IMR-90 (cell line): Measurements from ENCODE around the gene SPAG16. TPM values are rescaled to one million over a fixed set of nuclear protein-coding genes. Genes with fewer than 3 reads are reported as not detected.

Experiments used
- ATAC-seq: fragments of 200-7000 bp; cut with Tn5 transposase; 2 replicates; pipeline ENCODE4 v1.9.1; 2020; ENCODE audit warnings: low read depth, mild to moderate bottlenecking, moderate library complexity
- BruUV-seq: library from RNA; stranded (reverse); fragments of 400-500 nt; replicated peaks from 2 replicates; lab custom pipeline; 2021; lab: Mats Ljungman, UMichigan
- CTCF ChIA-PET: fragments of 300-600 bp; formaldehyde crosslinking; extraction: SDS; loops from one replicate; lab custom pipeline; 2021; ENCODE audit warnings: antibody characterized with exemption; lab: Yijun Ruan, JAX
- POLR2A ChIA-PET: fragments of 300-600 bp; sonication (Branson Sonifier 250); formaldehyde crosslinking; loops from one replicate; lab custom pipeline; 2022; ENCODE audit warnings: antibody characterized with exemption; ENCODE audit not compliant: unreplicated experiment; lab: Charles Lee
- DNase-seq: peaks from one replicate; pipeline ENCODE4 v3.0.0; 2013
- H2AFZ ChIP-seq: replicated peaks from 2 replicates; pipeline ENCODE3; 2013; ENCODE audit warnings: low read length, mild to moderate bottlenecking; ENCODE audit not compliant: poor library complexity
- H2AK5ac ChIP-seq: 2 replicates; pipeline ENCODE4 v1.6.1; 2013; ENCODE audit warnings: low read depth, low read length, inconsistent platforms
- H2AK9ac ChIP-seq: replicated peaks from 2 replicates; pipeline ENCODE3; 2013; ENCODE audit warnings: mild to moderate bottlenecking, low read depth, low read length, moderate library complexity; ENCODE audit not compliant: poor library complexity
- H2BK120ac ChIP-seq: 2 replicates; pipeline ENCODE4 v1.6.1; 2013; ENCODE audit warnings: low read depth, low read length, inconsistent platforms
- H2BK15ac ChIP-seq: 3 replicates; pipeline ENCODE4 v1.6.1; 2013; ENCODE audit warnings: low read depth, low read length, inconsistent platforms
- H2BK20ac ChIP-seq: 2 replicates; pipeline ENCODE4 v1.6.1; 2013; ENCODE audit warnings: low read depth, mild to moderate bottlenecking, inconsistent platforms, low read length, moderate library complexity
- H2BK5ac ChIP-seq: 2 replicates; pipeline ENCODE4 v1.6.1; 2013; ENCODE audit warnings: mild to moderate bottlenecking, low read depth, low read length, inconsistent platforms; ENCODE audit not compliant: poor library complexity, severe bottlenecking
- H3K14ac ChIP-seq: replicated peaks from 2 replicates; pipeline ENCODE4 v1.6.1; 2013; ENCODE audit warnings: low read depth, low read length, inconsistent platforms
- H3K18ac ChIP-seq: 2 replicates; pipeline ENCODE4 v1.6.1; 2013; ENCODE audit warnings: low read depth, low read length, control low read depth
- H3K23ac ChIP-seq: 2 replicates; pipeline ENCODE4 v1.6.1; 2013; ENCODE audit warnings: low read depth, low read length, inconsistent platforms
- H3K27ac ChIP-seq: 2 replicates; pipeline ENCODE4 v1.5.1; 2013; ENCODE audit warnings: mild to moderate bottlenecking, control low read depth, low read length; ENCODE audit not compliant: insufficient read depth
- H3K27me3 ChIP-seq: 2 replicates; pipeline ENCODE4 v1.6.1; 2013; ENCODE audit warnings: low read length; ENCODE audit not compliant: control insufficient read depth, insufficient read depth
- H3K36me3 ChIP-seq: 2 replicates; pipeline ENCODE4 v1.6.1; 2013; ENCODE audit warnings: low read length, mixed read lengths; ENCODE audit not compliant: control insufficient read depth, insufficient read depth
- H3K4ac ChIP-seq: 2 replicates; pipeline ENCODE4 v1.6.1; 2013; ENCODE audit warnings: low read depth, low read length, inconsistent platforms
- H3K4me1 ChIP-seq: 2 replicates; pipeline ENCODE4 v1.6.1; 2013; ENCODE audit warnings: low read length, mixed read lengths; ENCODE audit not compliant: control insufficient read depth, insufficient read depth
- H3K4me2 ChIP-seq: 2 replicates; pipeline ENCODE4 v1.6.1; 2013; ENCODE audit warnings: low read depth, mild to moderate bottlenecking, control low read depth, low read length, moderate library complexity
- H3K4me3 ChIP-seq: 2 replicates; pipeline ENCODE4 v1.5.1; 2013; ENCODE audit warnings: low read depth, mild to moderate bottlenecking, control low read depth, low read length, moderate library complexity; ENCODE audit not compliant: insufficient read depth
- H3K56ac ChIP-seq: 2 replicates; pipeline ENCODE4 v1.6.1; 2013; ENCODE audit warnings: low read length, inconsistent platforms; ENCODE audit not compliant: insufficient read depth; ENCODE audit errors: extremely low read depth
- H3K79me1 ChIP-seq, 2 experiments: 2 replicates each; pipeline ENCODE4 v1.6.1; 2013; ENCODE audit warnings: low read length in 2 of 2, inconsistent platforms in 1 of 2, low read depth in 1 of 2
- H3K9ac ChIP-seq: 2 replicates; pipeline ENCODE4 v1.6.1; 2013; ENCODE audit warnings: low read depth, low read length, control low read depth
- H3K9me1 ChIP-seq: 2 replicates; pipeline ENCODE4 v1.6.1; 2013; ENCODE audit warnings: low read length, inconsistent platforms; ENCODE audit not compliant: insufficient read depth
- H3K9me3 ChIP-seq: 2 replicates; pipeline ENCODE4 v1.6.1; 2013; ENCODE audit warnings: low read length; ENCODE audit not compliant: control insufficient read depth, insufficient read depth
- H4K20me1 ChIP-seq: 2 replicates; pipeline ENCODE4 v1.6.1; 2013; ENCODE audit warnings: low read length, inconsistent platforms; ENCODE audit not compliant: insufficient read depth
- H4K5ac ChIP-seq: 2 replicates; pipeline ENCODE4 v1.6.1; 2013; ENCODE audit warnings: mild to moderate bottlenecking, low read depth, low read length, control low read depth
- H4K8ac ChIP-seq, 2 experiments: 2 replicates each; pipeline ENCODE4 v1.6.1; 2013; ENCODE audit warnings: low read depth in 2 of 2, low read length in 2 of 2, control low read depth in 1 of 2, inconsistent platforms in 1 of 2
- H4K91ac ChIP-seq: 2 replicates; pipeline ENCODE4 v1.6.1; 2013; ENCODE audit warnings: low read depth, low read length, inconsistent platforms; ENCODE audit not compliant: insufficient read depth
- BHLHE40 ChIP-seq: fragments of 150-350 bp; IDR thresholded peaks from 2 replicates; pipeline ENCODE4 v1.6.1; 2016; ENCODE audit warnings: mild to moderate bottlenecking, low read depth, low read length
- CHD1 ChIP-seq: IDR thresholded peaks from 2 replicates; pipeline ENCODE4 v1.6.1; 2012; ENCODE audit warnings: low read depth, low read length, improper control_type of control experiment
- RAD21 ChIP-seq: IDR thresholded peaks from 2 replicates; pipeline ENCODE4 v1.6.1; 2012; ENCODE audit warnings: low read length, improper control_type of control experiment
- RCOR1 ChIP-seq: IDR thresholded peaks from 2 replicates; pipeline ENCODE4 v1.6.1; 2012; ENCODE audit warnings: mild to moderate bottlenecking, low read length, improper control_type of control experiment; ENCODE audit not compliant: insufficient replicate concordance
- RFX5 ChIP-seq: IDR thresholded peaks from 2 replicates; pipeline ENCODE4 v1.8.0; 2012; ENCODE audit warnings: low read depth, mild to moderate bottlenecking, low read length, moderate library complexity
- SMC3 ChIP-seq: fragments of 150-350 bp; IDR thresholded peaks from 2 replicates; pipeline ENCODE4 v1.6.1; 2016; ENCODE audit warnings: low read depth, mild to moderate bottlenecking, antibody characterized with exemption, low read length, moderate library complexity
- WGBS, 2 experiments: methylation state at CpG; one replicate each; pipeline versions ENCODE4 v1.1.5 to v1.1.7; 2013; ENCODE audit warnings: missing lambda C conversion rate in 2 of 2; ENCODE audit not compliant: insufficient read length in 1 of 2; ENCODE audit errors: extremely low coverage in 2 of 2; 5-methylcytosine and 5-hydroxymethylcytosine counted together
- dilution Hi-C: fragments of 300-500 bp; cut with HindIII; formaldehyde crosslinking; loops from one replicate; pipeline ENCODE4 v1.14.3; 2018; ENCODE audit warnings: low sequenced_read_pairs; ENCODE audit not compliant: unreplicated experiment
- in situ Hi-C: fragments of 300-500 bp; cut with MboI; formaldehyde crosslinking; loops from 3 replicates; pipeline ENCODE4 v1.14.3; 2019; ENCODE audit warnings: low sequenced_read_pairs, inconsistent platforms, mixed read lengths
- intact Hi-C: fragments of 100-400 bp; cut with micrococcal nuclease; formaldehyde crosslinking; loops from 2 replicates; pipeline ENCODE4 v1.10.0; 2022
- polyA plus RNA-seq, 3 experiments: library from polyadenylated mRNA; depleted of rRNA; stranded (reverse); fragments of >200 nt; gene quantifications; 2 replicates each; pipeline ENCODE4 v1.2.3, GENCODE V29; 2012; ENCODE audit warnings: low replicate concordance in 1 of 3
- total RNA-seq: library from RNA; depleted of rRNA; stranded (reverse); fragments of >200 nt; gene quantifications from 2 replicates; pipeline ENCODE4 v1.2.3, GENCODE V29; 2012
- TF ChIP-seq, protein P1 (sequence below): conservative IDR thresholded peaks from 2 replicates; pipeline ENCODE4 v1.5.1; 2012; ENCODE audit warnings: mild to moderate bottlenecking, low read depth, low read length, improper control_type of control experiment

Gene SPAG16
- total and polyA plus RNA-seq, 2 of the 4 experiments (the other 2 are of a cell fraction) = 7.3 to 13.5 TPM

DNA sequence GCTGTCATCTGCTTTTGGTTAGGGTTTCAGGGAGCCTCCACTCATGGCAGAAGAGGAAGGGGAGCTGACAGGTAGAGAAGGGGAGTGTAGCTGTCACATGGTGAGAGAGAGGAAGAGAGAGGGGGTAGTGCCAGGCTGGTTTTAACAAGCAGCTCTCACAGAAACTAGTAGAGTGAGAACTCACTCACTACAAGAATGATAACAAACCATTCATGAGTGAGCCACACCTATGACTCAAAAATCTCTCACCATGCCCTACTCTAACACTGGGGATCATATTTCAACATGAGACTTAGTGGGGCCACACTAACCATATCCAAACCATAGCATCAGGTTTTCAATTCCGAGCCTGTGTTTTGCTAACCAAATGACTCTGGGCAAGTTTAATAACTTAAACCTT lies 851.7 kb downstream of the SPAG16 start:
- H2AK9ac ChIP-seq = no peak overlapping the region
- POLR2A ChIA-PET = no interaction called here
- no peak for TF ChIP-seq RAD21
- no peak for TF ChIP-seq BHLHE40
- TF ChIP-seq SMC3 = no peak
- TF ChIP-seq RCOR1 = no peak
- no peak for TF ChIP-seq CHD1
- TF ChIP-seq, protein P1, sequence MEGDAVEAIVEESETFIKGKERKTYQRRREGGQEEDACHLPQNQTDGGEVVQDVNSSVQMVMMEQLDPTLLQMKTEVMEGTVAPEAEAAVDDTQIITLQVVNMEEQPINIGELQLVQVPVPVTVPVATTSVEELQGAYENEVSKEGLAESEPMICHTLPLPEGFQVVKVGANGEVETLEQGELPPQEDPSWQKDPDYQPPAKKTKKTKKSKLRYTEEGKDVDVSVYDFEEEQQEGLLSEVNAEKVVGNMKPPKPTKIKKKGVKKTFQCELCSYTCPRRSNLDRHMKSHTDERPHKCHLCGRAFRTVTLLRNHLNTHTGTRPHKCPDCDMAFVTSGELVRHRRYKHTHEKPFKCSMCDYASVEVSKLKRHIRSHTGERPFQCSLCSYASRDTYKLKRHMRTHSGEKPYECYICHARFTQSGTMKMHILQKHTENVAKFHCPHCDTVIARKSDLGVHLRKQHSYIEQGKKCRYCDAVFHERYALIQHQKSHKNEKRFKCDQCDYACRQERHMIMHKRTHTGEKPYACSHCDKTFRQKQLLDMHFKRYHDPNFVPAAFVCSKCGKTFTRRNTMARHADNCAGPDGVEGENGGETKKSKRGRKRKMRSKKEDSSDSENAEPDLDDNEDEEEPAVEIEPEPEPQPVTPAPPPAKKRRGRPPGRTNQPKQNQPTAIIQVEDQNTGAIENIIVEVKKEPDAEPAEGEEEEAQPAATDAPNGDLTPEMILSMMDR = no peak
- no peak for TF ChIP-seq RFX5
- H2AK5ac ChIP-seq = no peak overlapping the region
- no peaks in the 10 kb centered on the region for H3K79me1 ChIP-seq
- H3K4me1 ChIP-seq = no peaks in the 10 kb centered on the region
- no peak overlapping the region for H3K56ac ChIP-seq
- intact Hi-C loops = no loop called here
- no peaks in the 10 kb centered on the region for H3K9me3 ChIP-seq
- no peaks in the 10 kb centered on the region for H3K9me1 ChIP-seq
- no peak overlapping the region for H4K8ac ChIP-seq
- 0 out of 2 replicates have a peak overlapping the region, but pooled peaks have one; percentile 43 for H3K4ac ChIP-seq
- no peaks in the 10 kb centered on the region for H3K36me3 ChIP-seq
- no peak overlapping the region for H4K91ac ChIP-seq
- no peak overlapping the region for H2BK20ac ChIP-seq
- H2BK120ac ChIP-seq = no peak overlapping the region
- H3K27me3 ChIP-seq = no peaks in the 10 kb centered on the region
- dilution Hi-C loops = no loop called here
- WGBS, 2 experiments = no CpG with 5 or more reads among the region's 1 CpG
- H3K14ac ChIP-seq = 0 out of 2 replicates have a peak overlapping the region, but pooled peaks have one; percentile 45
- no TSS peak for BruUV-seq
- CTCF ChIA-PET = no interaction called here
- no peak overlapping the region for H4K5ac ChIP-seq
- H4K20me1 ChIP-seq = no peaks in the 10 kb centered on the region
- no peak overlapping the region for H3K18ac ChIP-seq
- H3K4me2 ChIP-seq = no peak overlapping the region
- no peak overlapping the region for H3K4me3 ChIP-seq
- no peak overlapping the region for H3K9ac ChIP-seq
- no peak overlapping the region for H2BK5ac ChIP-seq
- H3K27ac ChIP-seq = no peak overlapping the region
- DNase-seq (peak; percentile 39), ATAC-seq (peak; percentile 51)
- in situ Hi-C loops = no loop called here
- H2BK15ac ChIP-seq = no peak overlapping the region
- H2AFZ ChIP-seq = peak overlapping the region; percentile 35
- no peak overlapping the region for H3K23ac ChIP-seq
